Karpas-422 (cell line): Measurements from ENCODE around the gene RIC3. TPM values are rescaled to one million over a fixed set of nuclear protein-coding genes. Genes with fewer than 3 reads are reported as not detected.

Experiments used
- DNase-seq: peaks from one replicate; pipeline ENCODE4 v3.0.0-alpha.2; 2015
- H2AFZ ChIP-seq: fragments of 200-600 bp; sonication (generic); 2 replicates; pipeline ENCODE4 v1.6.1; 2014; ENCODE audit warnings: antibody characterized with exemption, low read length, mixed read lengths
- H3K27ac ChIP-seq: fragments of 200-600 bp; sonication (generic); 2 replicates; pipeline ENCODE4 v1.5.1; 2014; ENCODE audit warnings: mild to moderate bottlenecking, low read length, moderate library complexity
- H3K27me3 ChIP-seq: fragments of 200-600 bp; sonication (generic); 2 replicates; pipeline ENCODE4 v1.6.1; 2014; ENCODE audit warnings: low read length, mixed read lengths
- H3K36me3 ChIP-seq: fragments of 200-600 bp; sonication (generic); 2 replicates; pipeline ENCODE4 v1.6.1; 2014; ENCODE audit warnings: low read length, mixed read lengths; ENCODE audit not compliant: insufficient read depth
- H3K4me1 ChIP-seq: fragments of 200-600 bp; sonication (generic); 2 replicates; pipeline ENCODE4 v1.6.1; 2014; ENCODE audit warnings: mild to moderate bottlenecking, low read length, mixed read lengths
- H3K4me2 ChIP-seq: fragments of 200-600 bp; sonication (generic); 2 replicates; pipeline ENCODE4 v1.6.1; 2014; ENCODE audit warnings: low read length, low read depth, mild to moderate bottlenecking; ENCODE audit not compliant: poor library complexity, severe bottlenecking
- H3K4me3 ChIP-seq: fragments of 200-600 bp; sonication (generic); 2 replicates; pipeline ENCODE4 v1.5.1; 2014; ENCODE audit warnings: mild to moderate bottlenecking, antibody characterized with exemption, low read length, mixed read lengths
- H3K79me2 ChIP-seq: fragments of 200-600 bp; sonication (generic); 2 replicates; pipeline ENCODE4 v1.6.1; 2014; ENCODE audit warnings: mild to moderate bottlenecking, low read length, mixed read lengths
- H3K9ac ChIP-seq: fragments of 200-600 bp; sonication (generic); 2 replicates; pipeline ENCODE4 v1.6.0; 2014; ENCODE audit warnings: low read length
- H3K9me2 ChIP-seq: fragments of 200-600 bp; sonication (generic), shearing (Covaris generic); replicated peaks from 2 replicates; pipeline ENCODE4 v1.6.0; 2014; ENCODE audit warnings: mild to moderate bottlenecking, low read length, moderate library complexity; ENCODE audit not compliant: insufficient read depth
- H3K9me3 ChIP-seq: fragments of 300-700, 200-600 bp; sonication (generic); 2 replicates; pipeline ENCODE4 v1.6.1; 2014; ENCODE audit warnings: low read length, mixed read lengths
- H4K20me1 ChIP-seq: fragments of 200-600 bp; sonication (generic); 2 replicates; pipeline ENCODE4 v1.6.1; 2014; ENCODE audit warnings: mild to moderate bottlenecking, antibody characterized with exemption, low read length, low read depth; ENCODE audit not compliant: insufficient read depth
- total RNA-seq: library from RNA; depleted of rRNA; stranded (reverse); fragments of >200 nt; shearing (Covaris generic); gene quantifications from 2 replicates; pipeline ENCODE4 v1.2.3, GENCODE V29; 2014; ENCODE audit warnings: low replicate concordance

RIC3 gene
- total RNA-seq, 1 experiment from 2014 or later = not detected

GRCh38 chr11:8062781-8063257, 106.0 kb downstream of the RIC3 start:
- Histone ChIP-seq H3K4me2 (no peak overlapping the region), H3K4me3 (no peak overlapping the region), H3K27me3 (no peaks in the 10 kb centered on the region), H3K4me1 (no peaks in the 10 kb centered on the region), H3K9me3 (no peaks in the 10 kb centered on the region), H3K27ac (no peak overlapping the region), H3K9me2 (no peaks in the 10 kb centered on the region), H4K20me1 (no peaks in the 10 kb centered on the region), H3K36me3 (no peaks in the 10 kb centered on the region), H3K79me2 (no peaks in the 10 kb centered on the region), H2AFZ (no peak overlapping the region), H3K9ac (no peak overlapping the region)
- no peak for DNase-seq

- Histone ChIP-seq H3K27me3 (no peaks in the 10 kb centered on the region), H3K4me2 (no peak overlapping the region), H3K79me2 (no peaks in the 10 kb centered on the region), H3K4me1 (no peaks in the 10 kb centered on the region), H3K27ac (no peak overlapping the region), H3K9me3 (no peaks in the 10 kb centered on the region), H3K9me2 (no peaks in the 10 kb centered on the region), H3K4me3 (no peak overlapping the region), H3K36me3 (no peaks in the 10 kb centered on the region), H4K20me1 (no peaks in the 10 kb centered on the region), H2AFZ (no peak overlapping the region), H3K9ac (no peak overlapping the region)
- no peak for DNase-seq
These were observed 107.0 kb downstream of the RIC3 start for GRCh38 chr11:8061555-8062428.

- H4K20me1 ChIP-seq = no peaks in the 10 kb centered on the region
- DNase-seq = no peak
- no peak overlapping the region for H3K4me3 ChIP-seq
- H3K9ac ChIP-seq = no peak overlapping the region
- H3K79me2 ChIP-seq = no peaks in the 10 kb centered on the region
- no peaks in the 10 kb centered on the region for H3K9me2 ChIP-seq
- H3K4me2 ChIP-seq = no peak overlapping the region
- no peak overlapping the region for H3K27ac ChIP-seq
- no peak overlapping the region for H2AFZ ChIP-seq
- no peaks in the 10 kb centered on the region for H3K4me1 ChIP-seq
- H3K9me3 ChIP-seq = no peaks in the 10 kb centered on the region
- H3K27me3 ChIP-seq = no peaks in the 10 kb centered on the region
- H3K36me3 ChIP-seq = no peaks in the 10 kb centered on the region
These were observed 107.8 kb downstream of the RIC3 start for GRCh38 chr11:8060801-8061554.

- Histone ChIP-seq H3K4me3 (no peak overlapping the region), H3K27me3 (no peaks in the 10 kb centered on the region), H3K9me2 (no peaks in the 10 kb centered on the region), H2AFZ (no peak overlapping the region), H3K36me3 (no peaks in the 10 kb centered on the region), H3K4me2 (no peak overlapping the region), H3K79me2 (no peaks in the 10 kb centered on the region), H3K27ac (no peak overlapping the region), H3K9me3 (no peaks in the 10 kb centered on the region), H4K20me1 (no peaks in the 10 kb centered on the region), H3K9ac (no peak overlapping the region), H3K4me1 (no peaks in the 10 kb centered on the region)
- DNase-seq = no peak
These were observed 108.6 kb downstream of the RIC3 start for GRCh38 chr11:8060146-8060719.

GRCh38 chr11:8059571-8060011, 109.2 kb downstream of the RIC3 start:
- Histone ChIP-seq H3K4me3 (no peak overlapping the region), H3K9me3 (no peaks in the 10 kb centered on the region), H3K9me2 (no peaks in the 10 kb centered on the region), H3K4me1 (no peaks in the 10 kb centered on the region), H3K27me3 (no peaks in the 10 kb centered on the region), H3K4me2 (no peak overlapping the region), H3K79me2 (no peaks in the 10 kb centered on the region), H3K9ac (no peak overlapping the region), H2AFZ (no peak overlapping the region), H3K27ac (no peak overlapping the region), H4K20me1 (no peaks in the 10 kb centered on the region), H3K36me3 (no peaks in the 10 kb centered on the region)
- no peak for DNase-seq

GRCh38 chr11:8059030-8059429, 109.8 kb downstream of the RIC3 start:
- no peaks in the 10 kb centered on the region for H4K20me1 ChIP-seq
- no peaks in the 10 kb centered on the region for H3K9me3 ChIP-seq
- H3K4me3 ChIP-seq = no peak overlapping the region
- H3K4me2 ChIP-seq = no peak overlapping the region
- no peak overlapping the region for H3K27ac ChIP-seq
- H3K9me2 ChIP-seq = no peaks in the 10 kb centered on the region
- no peak overlapping the region for H2AFZ ChIP-seq
- no peaks in the 10 kb centered on the region for H3K79me2 ChIP-seq
- H3K4me1 ChIP-seq = no peaks in the 10 kb centered on the region
- H3K27me3 ChIP-seq = no peaks in the 10 kb centered on the region
- no peaks in the 10 kb centered on the region for H3K36me3 ChIP-seq
- no peak overlapping the region for H3K9ac ChIP-seq
- no peak for DNase-seq

GRCh38 chr11:8058216-8058615, 110.6 kb downstream of the RIC3 start:
- no peak overlapping the region for H3K27ac ChIP-seq
- no peaks in the 10 kb centered on the region for H4K20me1 ChIP-seq
- H3K4me2 ChIP-seq = no peak overlapping the region
- no peaks in the 10 kb centered on the region for H3K9me3 ChIP-seq
- no peaks in the 10 kb centered on the region for H3K36me3 ChIP-seq
- no peak for DNase-seq
- no peaks in the 10 kb centered on the region for H3K79me2 ChIP-seq
- H3K4me1 ChIP-seq = no peaks in the 10 kb centered on the region
- no peaks in the 10 kb centered on the region for H3K27me3 ChIP-seq
- H3K9me2 ChIP-seq = no peaks in the 10 kb centered on the region
- H3K9ac ChIP-seq = no peak overlapping the region
- no peak overlapping the region for H3K4me3 ChIP-seq
- no peak overlapping the region for H2AFZ ChIP-seq
